Measurements from ENCODE around the gene MSI2.

MSI2 gene

GRCh38 chr17:57326336-57326735 lies 70.0 kb downstream of the MSI2 start:
- no peaks in the 10 kb centered on the region for H3K9me3 ChIP-seq (replicated peaks in 1 of 2; ENCODE audit: control insufficient read depth in 2 of 2, insufficient read depth in 1 of 2, low read depth in 1 of 2, low read length in 2 of 2)
- H2BK15ac ChIP-seq (ENCODE audit: low read length): no peak overlapping the region
- no peak overlapping the region for H3K4me3 ChIP-seq (ENCODE audit: low read length in 2 of 2)
- H3K36me3 ChIP-seq (replicated peaks in 1 of 2; ENCODE audit: control insufficient read depth in 2 of 2, insufficient read depth in 2 of 2, low read length in 2 of 2): peaks cover 5 to 50% of the 10 kb centered on the region in 2 donors
- H3K4me2 ChIP-seq (ENCODE audit: insufficient read depth, low read length, poor library complexity, severe bottlenecking): no peak overlapping the region
- H3K27me3 ChIP-seq (ENCODE audit: control insufficient read depth in 3 of 3, insufficient read depth in 3 of 3, low read depth in 1 of 3, low read length in 3 of 3): no peaks in the 10 kb centered on the region
- H3K4me1 ChIP-seq (ENCODE audit: control insufficient read depth in 2 of 2, insufficient read depth in 1 of 2, low read depth in 1 of 2, low read length in 2 of 2): peaks cover 10 to 11% of the 10 kb centered on the region in 2 donors
- H3K14ac ChIP-seq (ENCODE audit: low read length): no peak overlapping the region
- H3K4ac ChIP-seq (ENCODE audit: low read length): no peak overlapping the region
- no peak overlapping the region for H3K27ac ChIP-seq (replicated peaks; ENCODE audit: low read length)
- H2BK12ac ChIP-seq (ENCODE audit: low read length): no peak overlapping the region
- H2AFZ ChIP-seq (ENCODE audit: low read length): no peak overlapping the region
- peaks cover 13% of the 10 kb centered on the region for H3K79me1 ChIP-seq (ENCODE audit: low read depth, low read length)
- no peak overlapping the region for H2AK5ac ChIP-seq (ENCODE audit: low read depth, low read length)
- no peak overlapping the region for H4K8ac ChIP-seq (ENCODE audit: low read depth, low read length)
- H4K91ac ChIP-seq (ENCODE audit: low read depth, low read length, poor library complexity): no peak overlapping the region
- DNase-seq (ENCODE audit: low spot score): no peak
- no peak overlapping the region for H3K18ac ChIP-seq (ENCODE audit: low read length)
- no peak overlapping the region for H3K23ac ChIP-seq (ENCODE audit: low read depth, low read length, poor library complexity)
- H2BK120ac ChIP-seq (ENCODE audit: low read depth, low read length): no peak overlapping the region
- H3K9ac ChIP-seq (ENCODE audit: low read depth, low read length, poor library complexity): no peak overlapping the region
- no peak overlapping the region for H2BK5ac ChIP-seq (ENCODE audit: low read length)
- no CpG with 5 or more reads among the region's 2 CpGs for WGBS, 2 donors (ENCODE audit: extremely low coverage in 2 of 2, insufficient read length in 2 of 2, insufficient replicate concordance in 1 of 2)

GRCh38 chr17:57326764-57327163 lies 70.4 kb downstream of the MSI2 start:
- peaks cover 13% of the 10 kb centered on the region for H3K79me1 ChIP-seq (ENCODE audit: low read depth, low read length)
- no peak overlapping the region for H3K18ac ChIP-seq (ENCODE audit: low read length)
- no peak overlapping the region for H3K27ac ChIP-seq (replicated peaks; ENCODE audit: low read length)
- no peak overlapping the region for H3K4me3 ChIP-seq (ENCODE audit: low read length in 2 of 2)
- no peak overlapping the region for H2BK12ac ChIP-seq (ENCODE audit: low read length)
- no peak overlapping the region for H2BK5ac ChIP-seq (ENCODE audit: low read length)
- peaks cover 10 to 13% of the 10 kb centered on the region in 2 donors for H3K4me1 ChIP-seq (ENCODE audit: control insufficient read depth in 2 of 2, insufficient read depth in 1 of 2, low read depth in 1 of 2, low read length in 2 of 2)
- DNase-seq (ENCODE audit: low spot score): no peak
- WGBS, 2 donors (ENCODE audit: extremely low coverage in 2 of 2, insufficient read length in 2 of 2, insufficient replicate concordance in 1 of 2): no CpG with 5 or more reads among the region's 5 CpGs
- H3K27me3 ChIP-seq (ENCODE audit: control insufficient read depth in 3 of 3, insufficient read depth in 3 of 3, low read depth in 1 of 3, low read length in 3 of 3): no peaks in the 10 kb centered on the region
- H2AFZ ChIP-seq (ENCODE audit: low read length): no peak overlapping the region
- no peak overlapping the region for H3K4me2 ChIP-seq (ENCODE audit: insufficient read depth, low read length, poor library complexity, severe bottlenecking)
- no peak overlapping the region for H2BK120ac ChIP-seq (ENCODE audit: low read depth, low read length)
- no peak overlapping the region for H4K8ac ChIP-seq (ENCODE audit: low read depth, low read length)
- no peak overlapping the region for H3K4ac ChIP-seq (ENCODE audit: low read length)
- no peaks in the 10 kb centered on the region for H3K9me3 ChIP-seq (replicated peaks in 1 of 2; ENCODE audit: control insufficient read depth in 2 of 2, insufficient read depth in 1 of 2, low read depth in 1 of 2, low read length in 2 of 2)
- H2BK15ac ChIP-seq (ENCODE audit: low read length): no peak overlapping the region
- no peak overlapping the region for H2AK5ac ChIP-seq (ENCODE audit: low read depth, low read length)
- no peak overlapping the region for H3K23ac ChIP-seq (ENCODE audit: low read depth, low read length, poor library complexity)
- H3K9ac ChIP-seq (ENCODE audit: low read depth, low read length, poor library complexity): no peak overlapping the region
- no peak overlapping the region for H3K14ac ChIP-seq (ENCODE audit: low read length)
- H3K36me3 ChIP-seq (replicated peaks in 1 of 2; ENCODE audit: control insufficient read depth in 2 of 2, insufficient read depth in 2 of 2, low read length in 2 of 2): peaks cover 5 to 51% of the 10 kb centered on the region in 2 donors
- H4K91ac ChIP-seq (ENCODE audit: low read depth, low read length, poor library complexity): no peak overlapping the region

- Histone ChIP-seq H2BK12ac (ENCODE audit: low read length) (no peak overlapping the region), H3K4me2 (ENCODE audit: insufficient read depth, low read length, poor library complexity, severe bottlenecking) (no peak overlapping the region), H3K36me3 (replicated peaks in 1 of 2; ENCODE audit: control insufficient read depth in 2 of 2, insufficient read depth in 2 of 2, low read length in 2 of 2) (peaks cover 5 to 51% of the 10 kb centered on the region in 2 donors), H3K4me3 (ENCODE audit: low read length in 2 of 2) (no peak overlapping the region), H3K4ac (ENCODE audit: low read length) (no peak overlapping the region), H3K79me1 (ENCODE audit: low read depth, low read length) (peaks cover 13% of the 10 kb centered on the region), H4K91ac (ENCODE audit: low read depth, low read length, poor library complexity) (no peak overlapping the region), H2BK5ac (ENCODE audit: low read length) (no peak overlapping the region), H2BK120ac (ENCODE audit: low read depth, low read length) (no peak overlapping the region), H2AFZ (ENCODE audit: low read length) (no peak overlapping the region), H3K9me3 (replicated peaks in 1 of 2; ENCODE audit: control insufficient read depth in 2 of 2, insufficient read depth in 1 of 2, low read depth in 1 of 2, low read length in 2 of 2) (no peaks in the 10 kb centered on the region), H3K14ac (ENCODE audit: low read length) (no peak overlapping the region), H3K9ac (ENCODE audit: low read depth, low read length, poor library complexity) (no peak overlapping the region), H3K27ac (replicated peaks; ENCODE audit: low read length) (no peak overlapping the region), H3K18ac (ENCODE audit: low read length) (no peak overlapping the region), H3K4me1 (ENCODE audit: control insufficient read depth in 2 of 2, insufficient read depth in 1 of 2, low read depth in 1 of 2, low read length in 2 of 2) (peaks cover 9 to 13% of the 10 kb centered on the region in 2 donors), H3K27me3 (ENCODE audit: control insufficient read depth in 3 of 3, insufficient read depth in 3 of 3, low read depth in 1 of 3, low read length in 3 of 3) (no peaks in the 10 kb centered on the region), H2AK5ac (ENCODE audit: low read depth, low read length) (no peak overlapping the region), H2BK15ac (ENCODE audit: low read length) (no peak overlapping the region), H3K23ac (ENCODE audit: low read depth, low read length, poor library complexity) (no peak overlapping the region), H4K8ac (ENCODE audit: low read depth, low read length) (no peak overlapping the region)
- no CpG with 5 or more reads among the region's 6 CpGs for WGBS, 2 donors (ENCODE audit: extremely low coverage in 2 of 2, insufficient read length in 2 of 2, insufficient replicate concordance in 1 of 2)
- DNase-seq (ENCODE audit: low spot score): no peak
Measured at GRCh38 chr17:57327176-57327970, 71.0 kb downstream of the MSI2 start.

- no peaks in the 10 kb centered on the region for H3K27me3 ChIP-seq (ENCODE audit: control insufficient read depth in 3 of 3, insufficient read depth in 3 of 3, low read depth in 1 of 3, low read length in 3 of 3)
- no peak for DNase-seq (ENCODE audit: low spot score)
Measured at GRCh38 chr17:57328109-57328882, 72.0 kb downstream of the MSI2 start.

More at GRCh38 chr17:57328109-57328882, 72.0 kb downstream of the MSI2 start:
- Histone ChIP-seq H2BK120ac (ENCODE audit: low read depth, low read length) (no peak overlapping the region), H3K4me2 (ENCODE audit: insufficient read depth, low read length, poor library complexity, severe bottlenecking) (no peak overlapping the region), H3K27ac (replicated peaks; ENCODE audit: low read length) (no peak overlapping the region), H2AK5ac (ENCODE audit: low read depth, low read length) (no peak overlapping the region), H3K4me3 (ENCODE audit: low read length in 2 of 2) (no peak overlapping the region), H2BK12ac (ENCODE audit: low read length) (no peak overlapping the region), H3K79me1 (ENCODE audit: low read depth, low read length) (peaks cover 13% of the 10 kb centered on the region), H4K91ac (ENCODE audit: low read depth, low read length, poor library complexity) (no peak overlapping the region), H3K4ac (ENCODE audit: low read length) (no peak overlapping the region), H3K14ac (ENCODE audit: low read length) (no peak overlapping the region), H2BK15ac (ENCODE audit: low read length) (no peak overlapping the region), H3K23ac (ENCODE audit: low read depth, low read length, poor library complexity) (no peak overlapping the region), H3K18ac (ENCODE audit: low read length) (no peak overlapping the region), H4K8ac (ENCODE audit: low read depth, low read length) (no peak overlapping the region), H3K36me3 (replicated peaks in 1 of 2; ENCODE audit: control insufficient read depth in 2 of 2, insufficient read depth in 2 of 2, low read length in 2 of 2) (peaks cover 5 to 49% of the 10 kb centered on the region in 2 donors), H3K9me3 (replicated peaks in 1 of 2; ENCODE audit: control insufficient read depth in 2 of 2, insufficient read depth in 1 of 2, low read depth in 1 of 2, low read length in 2 of 2) (no peaks in the 10 kb centered on the region), H3K4me1 (ENCODE audit: control insufficient read depth in 2 of 2, insufficient read depth in 1 of 2, low read depth in 1 of 2, low read length in 2 of 2) (peaks cover 9 to 13% of the 10 kb centered on the region in 2 donors), H2BK5ac (ENCODE audit: low read length) (no peak overlapping the region), H3K9ac (ENCODE audit: low read depth, low read length, poor library complexity) (no peak overlapping the region), H2AFZ (ENCODE audit: low read length) (no peak overlapping the region)
- no CpG with 5 or more reads among the region's 1 CpG for WGBS, 2 donors (ENCODE audit: extremely low coverage in 2 of 2, insufficient read length in 2 of 2, insufficient replicate concordance in 1 of 2)

Measured in neuronal stem cell (in vitro differentiated cells).